HepG2 (cell line): ENCODE data around the gene ERCC6. TPM values are rescaled to one million over a fixed set of nuclear protein-coding genes. Genes with fewer than 3 reads are reported as not detected.

Experiments used
- FLYWCH1 ChIP-seq: sonication (generic); formaldehyde crosslinking; IDR thresholded peaks from 2 replicates; pipeline ENCODE4 v1.8.1; 2023; ENCODE audit warnings: mild to moderate bottlenecking, missing genetic modification reagents
- KAT2B ChIP-seq: fragments of 150-350 bp; IDR thresholded peaks from 2 replicates; pipeline ENCODE4 v1.6.1; 2014; ENCODE audit warnings: low read depth, low read length, borderline replicate concordance
- LCORL ChIP-seq, 2 experiments: fragments of 450-650 bp in 1 of 2; sonication (generic) in 1 of 2; formaldehyde crosslinking in 1 of 2; IDR thresholded peaks; 2 replicates each; pipeline versions ENCODE4 v1.5.0 to v1.6.1; 2017 to 2020; ENCODE audit warnings: antibody characterized with exemption in 1 of 2, missing genetic modification reagents in 1 of 2
- MAF1 ChIP-seq: sonication (generic); formaldehyde crosslinking; IDR thresholded peaks from 2 replicates; pipeline ENCODE4 v1.5.0; 2020; ENCODE audit warnings: missing genetic modification reagents, borderline replicate concordance
- NFE2L2 ChIP-seq: fragments of 150-350 bp; IDR thresholded peaks from 2 replicates; pipeline ENCODE4 v1.6.1; 2014; ENCODE audit warnings: low read length
- ZMYM2 ChIP-seq: sonication (generic); formaldehyde crosslinking; IDR thresholded peaks from 2 replicates; pipeline ENCODE4 v1.8.0; 2022; ENCODE audit warnings: mild to moderate bottlenecking, missing genetic modification reagents
- ZNF10 ChIP-seq: sonication (generic); formaldehyde crosslinking; IDR thresholded peaks from 2 replicates; pipeline ENCODE4 v1.4.0; 2020; ENCODE audit warnings: mild to moderate bottlenecking, low read depth, missing genetic modification reagents, borderline replicate concordance
- ZNF510 ChIP-seq: sonication (generic); formaldehyde crosslinking; IDR thresholded peaks from 2 replicates; pipeline ENCODE4 v1.4.0; 2020; ENCODE audit warnings: low read depth, mild to moderate bottlenecking, missing genetic modification reagents
- ZNF615 ChIP-seq: sonication (generic); formaldehyde crosslinking; IDR thresholded peaks from 2 replicates; pipeline ENCODE4 v1.5.0; 2020; ENCODE audit warnings: mild to moderate bottlenecking, missing genetic modification reagents, borderline replicate concordance
- ZNF678 ChIP-seq: sonication (generic); formaldehyde crosslinking; IDR thresholded peaks from 2 replicates; pipeline ENCODE4 v1.4.0; 2020; ENCODE audit warnings: mild to moderate bottlenecking, missing genetic modification reagents
- polyA plus RNA-seq, 8 experiments: library from polyadenylated mRNA; depleted of rRNA in 3 of 8; stranded (reverse) in 7 of 8; unstranded in 1 of 8; fragments of >200 nt; fragmentation: Illumina TruSeq in 4 of 8; extraction: Trizol in 4 of 8; gene quantifications; 2 replicates each; pipeline versions ENCODE4 v1.2.1 to v1.2.3, GENCODE V29; 2011 to 2016; ENCODE audit warnings: low read depth in 4 of 8, missing spikeins in 1 of 8, mixed read lengths in 1 of 8; ENCODE audit not compliant: insufficient read depth in 1 of 8
- total RNA-seq, 5 experiments: library from RNA; depleted of rRNA; stranded (reverse); fragments of >200 nt; fragmentation: Illumina TruSeq; extraction: Trizol; gene quantifications; 2 replicates each; pipeline ENCODE4 v1.2.3, GENCODE V29; 2016; ENCODE audit warnings: low read depth in 1 of 5
- TF ChIP-seq, protein P1 (sequence below): sonication (generic); formaldehyde crosslinking; IDR thresholded peaks from 2 replicates; pipeline ENCODE4 v1.4.0; 2020; ENCODE audit warnings: low read depth, mild to moderate bottlenecking, missing genetic modification reagents
- TF ChIP-seq, protein P2 (sequence below): sonication (generic); formaldehyde crosslinking; IDR thresholded peaks from 2 replicates; pipeline ENCODE4 v1.5.0; 2020; ENCODE audit warnings: missing genetic modification reagents, mild to moderate bottlenecking, borderline replicate concordance
- TF ChIP-seq, protein P3 (sequence below): sonication (generic); formaldehyde crosslinking; IDR thresholded peaks from 2 replicates; pipeline ENCODE4 v1.8.1; 2023; ENCODE audit warnings: mild to moderate bottlenecking, missing genetic modification reagents
- TF ChIP-seq, protein P4 (sequence below): sonication (generic); formaldehyde crosslinking; IDR thresholded peaks from 2 replicates; pipeline ENCODE4 v1.4.0; 2020; ENCODE audit warnings: missing genetic modification reagents, borderline replicate concordance

ERCC6 gene
- total and polyA plus RNA-seq, 2 of the 13 experiments (the other 11 are each of a cell fraction or from before 2014, with no cell fraction given), result 5.1 to 9.8 TPM

DNA sequence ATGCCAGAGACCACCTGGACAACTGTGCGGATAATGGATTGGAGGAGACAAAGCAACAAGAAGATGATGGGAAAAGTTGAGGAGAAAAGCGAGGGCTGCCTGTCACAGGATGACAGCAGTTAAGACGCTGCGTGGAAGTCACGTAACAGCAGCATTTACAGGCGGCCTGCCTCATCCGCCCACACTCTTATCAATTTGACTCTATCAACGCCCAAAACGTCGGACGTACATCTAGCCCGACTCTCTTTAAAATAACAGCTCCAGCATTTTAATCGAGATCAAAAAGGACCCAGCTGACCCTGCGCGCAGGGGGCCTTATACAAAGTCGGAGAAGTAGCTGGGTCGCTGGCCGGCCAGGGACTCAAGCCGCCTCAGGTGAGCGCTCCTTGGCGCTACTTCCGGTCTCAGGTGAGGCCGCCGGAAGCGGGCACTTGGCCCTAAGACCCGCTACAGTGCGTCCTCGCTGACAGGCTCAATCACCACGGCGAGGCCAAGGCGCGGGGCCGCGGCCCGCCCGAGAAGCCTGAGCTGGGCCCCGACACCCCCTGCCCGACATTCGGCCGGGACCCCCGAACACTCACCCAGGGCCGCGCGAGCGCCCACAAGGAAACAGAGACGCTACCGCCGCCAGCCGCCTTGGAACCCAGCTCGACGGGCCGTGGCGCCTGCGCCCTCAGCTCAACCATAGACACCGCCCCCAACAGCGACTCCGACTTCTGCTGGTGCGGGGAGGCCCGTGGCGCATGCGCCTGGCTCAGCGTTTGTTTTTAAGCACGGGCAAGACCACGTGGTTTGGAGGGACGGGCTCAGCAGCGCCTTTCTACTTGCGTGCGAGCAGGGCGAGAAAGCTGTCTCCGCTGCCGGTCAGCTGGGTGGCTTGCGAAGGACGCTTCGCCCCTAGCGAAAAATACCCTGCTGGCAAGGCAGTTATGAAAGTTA is at the start of gene ERCC6 (continued):
- TF ChIP-seq, protein P1, sequence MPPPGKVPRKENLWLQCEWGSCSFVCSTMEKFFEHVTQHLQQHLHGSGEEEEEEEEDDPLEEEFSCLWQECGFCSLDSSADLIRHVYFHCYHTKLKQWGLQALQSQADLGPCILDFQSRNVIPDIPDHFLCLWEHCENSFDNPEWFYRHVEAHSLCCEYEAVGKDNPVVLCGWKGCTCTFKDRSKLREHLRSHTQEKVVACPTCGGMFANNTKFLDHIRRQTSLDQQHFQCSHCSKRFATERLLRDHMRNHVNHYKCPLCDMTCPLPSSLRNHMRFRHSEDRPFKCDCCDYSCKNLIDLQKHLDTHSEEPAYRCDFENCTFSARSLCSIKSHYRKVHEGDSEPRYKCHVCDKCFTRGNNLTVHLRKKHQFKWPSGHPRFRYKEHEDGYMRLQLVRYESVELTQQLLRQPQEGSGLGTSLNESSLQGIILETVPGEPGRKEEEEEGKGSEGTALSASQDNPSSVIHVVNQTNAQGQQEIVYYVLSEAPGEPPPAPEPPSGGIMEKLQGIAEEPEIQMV (CRISPR knock-in tag), result peak; percentile 71
- TF ChIP-seq ZNF615, result 0 out of 2 replicates have a peak, but pooled peaks have one; percentile 39
- TF ChIP-seq MAF1 (CRISPR knock-in tag), result 0 out of 2 replicates have a peak, but pooled peaks have one; percentile 39
- peak; percentile 70; the same call in 1 of the 2 replicates for TF ChIP-seq ZMYM2 (CRISPR knock-in tag)
- no peak for TF ChIP-seq ZNF10 (CRISPR knock-in tag)
- TF ChIP-seq, protein P2, sequence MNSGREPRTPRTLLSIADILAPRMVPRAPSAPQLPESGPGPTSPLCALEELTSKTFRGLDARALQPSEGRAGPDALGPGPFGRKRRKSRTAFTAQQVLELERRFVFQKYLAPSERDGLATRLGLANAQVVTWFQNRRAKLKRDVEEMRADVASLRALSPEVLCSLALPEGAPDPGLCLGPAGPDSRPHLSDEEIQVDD (CRISPR knock-in tag), result no peak
- TF ChIP-seq ZNF678 (CRISPR knock-in tag), result no peak
- no peak for TF ChIP-seq KAT2B
- no peak for TF ChIP-seq FLYWCH1 (CRISPR knock-in tag)
- no peak for TF ChIP-seq NFE2L2
- TF ChIP-seq LCORL (IDR thresholded peaks at IDR 0.05), result no peak
- TF ChIP-seq LCORL (CRISPR knock-in tag; IDR thresholded peaks at IDR 0.05), result peak; percentile 36; the same call in 1 of the 2 replicates
- TF ChIP-seq, protein P3, sequence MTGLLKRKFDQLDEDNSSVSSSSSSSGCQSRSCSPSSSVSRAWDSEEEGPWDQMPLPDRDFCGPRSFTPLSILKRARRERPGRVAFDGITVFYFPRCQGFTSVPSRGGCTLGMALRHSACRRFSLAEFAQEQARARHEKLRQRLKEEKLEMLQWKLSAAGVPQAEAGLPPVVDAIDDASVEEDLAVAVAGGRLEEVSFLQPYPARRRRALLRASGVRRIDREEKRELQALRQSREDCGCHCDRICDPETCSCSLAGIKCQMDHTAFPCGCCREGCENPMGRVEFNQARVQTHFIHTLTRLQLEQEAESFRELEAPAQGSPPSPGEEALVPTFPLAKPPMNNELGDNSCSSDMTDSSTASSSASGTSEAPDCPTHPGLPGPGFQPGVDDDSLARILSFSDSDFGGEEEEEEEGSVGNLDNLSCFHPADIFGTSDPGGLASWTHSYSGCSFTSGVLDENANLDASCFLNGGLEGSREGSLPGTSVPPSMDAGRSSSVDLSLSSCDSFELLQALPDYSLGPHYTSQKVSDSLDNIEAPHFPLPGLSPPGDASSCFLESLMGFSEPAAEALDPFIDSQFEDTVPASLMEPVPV (CRISPR knock-in tag), result peak; percentile 90
- TF ChIP-seq ZNF510 (CRISPR knock-in tag), result peak; percentile 57; the same call in 1 of the 2 replicates
- TF ChIP-seq, protein P4, sequence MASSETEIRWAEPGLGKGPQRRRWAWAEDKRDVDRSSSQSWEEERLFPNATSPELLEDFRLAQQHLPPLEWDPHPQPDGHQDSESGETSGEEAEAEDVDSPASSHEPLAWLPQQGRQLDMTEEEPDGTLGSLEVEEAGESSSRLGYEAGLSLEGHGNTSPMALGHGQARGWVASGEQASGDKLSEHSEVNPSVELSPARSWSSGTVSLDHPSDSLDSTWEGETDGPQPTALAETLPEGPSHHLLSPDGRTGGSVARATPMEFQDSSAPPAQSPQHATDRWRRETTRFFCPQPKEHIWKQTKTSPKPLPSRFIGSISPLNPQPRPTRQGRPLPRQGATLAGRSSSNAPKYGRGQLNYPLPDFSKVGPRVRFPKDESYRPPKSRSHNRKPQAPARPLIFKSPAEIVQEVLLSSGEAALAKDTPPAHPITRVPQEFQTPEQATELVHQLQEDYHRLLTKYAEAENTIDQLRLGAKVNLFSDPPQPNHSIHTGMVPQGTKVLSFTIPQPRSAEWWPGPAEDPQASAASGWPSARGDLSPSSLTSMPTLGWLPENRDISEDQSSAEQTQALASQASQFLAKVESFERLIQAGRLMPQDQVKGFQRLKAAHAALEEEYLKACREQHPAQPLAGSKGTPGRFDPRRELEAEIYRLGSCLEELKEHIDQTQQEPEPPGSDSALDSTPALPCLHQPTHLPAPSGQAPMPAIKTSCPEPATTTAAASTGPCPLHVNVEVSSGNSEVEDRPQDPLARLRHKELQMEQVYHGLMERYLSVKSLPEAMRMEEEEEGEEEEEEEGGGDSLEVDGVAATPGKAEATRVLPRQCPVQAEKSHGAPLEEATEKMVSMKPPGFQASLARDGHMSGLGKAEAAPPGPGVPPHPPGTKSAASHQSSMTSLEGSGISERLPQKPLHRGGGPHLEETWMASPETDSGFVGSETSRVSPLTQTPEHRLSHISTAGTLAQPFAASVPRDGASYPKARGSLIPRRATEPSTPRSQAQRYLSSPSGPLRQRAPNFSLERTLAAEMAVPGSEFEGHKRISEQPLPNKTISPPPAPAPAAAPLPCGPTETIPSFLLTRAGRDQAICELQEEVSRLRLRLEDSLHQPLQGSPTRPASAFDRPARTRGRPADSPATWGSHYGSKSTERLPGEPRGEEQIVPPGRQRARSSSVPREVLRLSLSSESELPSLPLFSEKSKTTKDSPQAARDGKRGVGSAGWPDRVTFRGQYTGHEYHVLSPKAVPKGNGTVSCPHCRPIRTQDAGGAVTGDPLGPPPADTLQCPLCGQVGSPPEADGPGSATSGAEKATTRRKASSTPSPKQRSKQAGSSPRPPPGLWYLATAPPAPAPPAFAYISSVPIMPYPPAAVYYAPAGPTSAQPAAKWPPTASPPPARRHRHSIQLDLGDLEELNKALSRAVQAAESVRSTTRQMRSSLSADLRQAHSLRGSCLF (CRISPR knock-in tag), result no peak
